IMR-90 (cell line): ENCODE results near the gene PDE6A. TPM values are rescaled to one million over a fixed set of nuclear protein-coding genes. Genes with fewer than 3 reads are reported as not detected.

Experiments used
- ATAC-seq: fragments of 200-7000 bp; cut with Tn5 transposase; 2 replicates; pipeline ENCODE4 v1.9.1; 2020; ENCODE audit warnings: low read depth, mild to moderate bottlenecking, moderate library complexity
- BruUV-seq: library from RNA; stranded (reverse); fragments of 400-500 nt; replicated peaks from 2 replicates; lab custom pipeline; 2021; lab: Mats Ljungman, UMichigan
- CTCF ChIA-PET: fragments of 300-600 bp; formaldehyde crosslinking; extraction: SDS; loops from one replicate; lab custom pipeline; 2021; ENCODE audit warnings: antibody characterized with exemption; lab: Yijun Ruan, JAX
- POLR2A ChIA-PET: fragments of 300-600 bp; sonication (Branson Sonifier 250); formaldehyde crosslinking; loops from one replicate; lab custom pipeline; 2022; ENCODE audit warnings: antibody characterized with exemption; ENCODE audit not compliant: unreplicated experiment; lab: Charles Lee
- DNase-seq: peaks from one replicate; pipeline ENCODE4 v3.0.0; 2013
- H2AFZ ChIP-seq: replicated peaks from 2 replicates; pipeline ENCODE3; 2013; ENCODE audit warnings: low read length, mild to moderate bottlenecking; ENCODE audit not compliant: poor library complexity
- H2AK5ac ChIP-seq: 2 replicates; pipeline ENCODE4 v1.6.1; 2013; ENCODE audit warnings: low read depth, low read length, inconsistent platforms
- H2AK9ac ChIP-seq: replicated peaks from 2 replicates; pipeline ENCODE3; 2013; ENCODE audit warnings: mild to moderate bottlenecking, low read depth, low read length, moderate library complexity; ENCODE audit not compliant: poor library complexity
- H2BK120ac ChIP-seq: 2 replicates; pipeline ENCODE4 v1.6.1; 2013; ENCODE audit warnings: low read depth, low read length, inconsistent platforms
- H2BK15ac ChIP-seq: 3 replicates; pipeline ENCODE4 v1.6.1; 2013; ENCODE audit warnings: low read depth, low read length, inconsistent platforms
- H2BK20ac ChIP-seq: 2 replicates; pipeline ENCODE4 v1.6.1; 2013; ENCODE audit warnings: low read depth, mild to moderate bottlenecking, inconsistent platforms, low read length, moderate library complexity
- H2BK5ac ChIP-seq: 2 replicates; pipeline ENCODE4 v1.6.1; 2013; ENCODE audit warnings: mild to moderate bottlenecking, low read depth, low read length, inconsistent platforms; ENCODE audit not compliant: poor library complexity, severe bottlenecking
- H3K14ac ChIP-seq: replicated peaks from 2 replicates; pipeline ENCODE4 v1.6.1; 2013; ENCODE audit warnings: low read depth, low read length, inconsistent platforms
- H3K18ac ChIP-seq: 2 replicates; pipeline ENCODE4 v1.6.1; 2013; ENCODE audit warnings: low read depth, low read length, control low read depth
- H3K23ac ChIP-seq: 2 replicates; pipeline ENCODE4 v1.6.1; 2013; ENCODE audit warnings: low read depth, low read length, inconsistent platforms
- H3K27ac ChIP-seq: 2 replicates; pipeline ENCODE4 v1.5.1; 2013; ENCODE audit warnings: mild to moderate bottlenecking, control low read depth, low read length; ENCODE audit not compliant: insufficient read depth
- H3K27me3 ChIP-seq: 2 replicates; pipeline ENCODE4 v1.6.1; 2013; ENCODE audit warnings: low read length; ENCODE audit not compliant: control insufficient read depth, insufficient read depth
- H3K36me3 ChIP-seq: 2 replicates; pipeline ENCODE4 v1.6.1; 2013; ENCODE audit warnings: low read length, mixed read lengths; ENCODE audit not compliant: control insufficient read depth, insufficient read depth
- H3K4ac ChIP-seq: 2 replicates; pipeline ENCODE4 v1.6.1; 2013; ENCODE audit warnings: low read depth, low read length, inconsistent platforms
- H3K4me1 ChIP-seq: 2 replicates; pipeline ENCODE4 v1.6.1; 2013; ENCODE audit warnings: low read length, mixed read lengths; ENCODE audit not compliant: control insufficient read depth, insufficient read depth
- H3K4me2 ChIP-seq: 2 replicates; pipeline ENCODE4 v1.6.1; 2013; ENCODE audit warnings: low read depth, mild to moderate bottlenecking, control low read depth, low read length, moderate library complexity
- H3K4me3 ChIP-seq: 2 replicates; pipeline ENCODE4 v1.5.1; 2013; ENCODE audit warnings: low read depth, mild to moderate bottlenecking, control low read depth, low read length, moderate library complexity; ENCODE audit not compliant: insufficient read depth
- H3K56ac ChIP-seq: 2 replicates; pipeline ENCODE4 v1.6.1; 2013; ENCODE audit warnings: low read length, inconsistent platforms; ENCODE audit not compliant: insufficient read depth; ENCODE audit errors: extremely low read depth
- H3K79me1 ChIP-seq, 2 experiments: 2 replicates each; pipeline ENCODE4 v1.6.1; 2013; ENCODE audit warnings: low read length in 2 of 2, inconsistent platforms in 1 of 2, low read depth in 1 of 2
- H3K9ac ChIP-seq: 2 replicates; pipeline ENCODE4 v1.6.1; 2013; ENCODE audit warnings: low read depth, low read length, control low read depth
- H3K9me1 ChIP-seq: 2 replicates; pipeline ENCODE4 v1.6.1; 2013; ENCODE audit warnings: low read length, inconsistent platforms; ENCODE audit not compliant: insufficient read depth
- H3K9me3 ChIP-seq: 2 replicates; pipeline ENCODE4 v1.6.1; 2013; ENCODE audit warnings: low read length; ENCODE audit not compliant: control insufficient read depth, insufficient read depth
- H4K20me1 ChIP-seq: 2 replicates; pipeline ENCODE4 v1.6.1; 2013; ENCODE audit warnings: low read length, inconsistent platforms; ENCODE audit not compliant: insufficient read depth
- H4K5ac ChIP-seq: 2 replicates; pipeline ENCODE4 v1.6.1; 2013; ENCODE audit warnings: mild to moderate bottlenecking, low read depth, low read length, control low read depth
- H4K8ac ChIP-seq, 2 experiments: 2 replicates each; pipeline ENCODE4 v1.6.1; 2013; ENCODE audit warnings: low read depth in 2 of 2, low read length in 2 of 2, control low read depth in 1 of 2, inconsistent platforms in 1 of 2
- H4K91ac ChIP-seq: 2 replicates; pipeline ENCODE4 v1.6.1; 2013; ENCODE audit warnings: low read depth, low read length, inconsistent platforms; ENCODE audit not compliant: insufficient read depth
- BHLHE40 ChIP-seq: fragments of 150-350 bp; IDR thresholded peaks from 2 replicates; pipeline ENCODE4 v1.6.1; 2016; ENCODE audit warnings: mild to moderate bottlenecking, low read depth, low read length
- CEBPB ChIP-seq: IDR thresholded peaks from 2 replicates; pipeline ENCODE4 v1.6.1; 2012; ENCODE audit warnings: low read depth, low read length, improper control_type of control experiment
- CTCF ChIP-seq: conservative IDR thresholded peaks from 2 replicates; pipeline ENCODE4 v1.5.1; 2012; ENCODE audit warnings: mild to moderate bottlenecking, low read depth, low read length, improper control_type of control experiment
- FOS ChIP-seq: fragments of 150-350 bp; IDR thresholded peaks from 2 replicates; pipeline ENCODE4 v1.6.1; 2016; ENCODE audit warnings: low read depth, low read length
- MAFK ChIP-seq: IDR thresholded peaks from 2 replicates; pipeline ENCODE4 v1.6.1; 2012; ENCODE audit warnings: low read depth, low read length, improper control_type of control experiment
- MAZ ChIP-seq: IDR thresholded peaks from 2 replicates; pipeline ENCODE4 v1.6.1; 2012; ENCODE audit warnings: low read depth, mild to moderate bottlenecking, low read length, improper control_type of control experiment, moderate library complexity, borderline replicate concordance
- RAD21 ChIP-seq: IDR thresholded peaks from 2 replicates; pipeline ENCODE4 v1.6.1; 2012; ENCODE audit warnings: low read length, improper control_type of control experiment
- RFX5 ChIP-seq: IDR thresholded peaks from 2 replicates; pipeline ENCODE4 v1.8.0; 2012; ENCODE audit warnings: low read depth, mild to moderate bottlenecking, low read length, moderate library complexity
- SMC3 ChIP-seq: fragments of 150-350 bp; IDR thresholded peaks from 2 replicates; pipeline ENCODE4 v1.6.1; 2016; ENCODE audit warnings: low read depth, mild to moderate bottlenecking, antibody characterized with exemption, low read length, moderate library complexity
- WGBS, 2 experiments: methylation state at CpG; one replicate each; pipeline versions ENCODE4 v1.1.5 to v1.1.7; 2013; ENCODE audit warnings: missing lambda C conversion rate in 2 of 2; ENCODE audit not compliant: insufficient read length in 1 of 2; ENCODE audit errors: extremely low coverage in 2 of 2; 5-methylcytosine and 5-hydroxymethylcytosine counted together
- dilution Hi-C: fragments of 300-500 bp; cut with HindIII; formaldehyde crosslinking; loops from one replicate; pipeline ENCODE4 v1.14.3; 2018; ENCODE audit warnings: low sequenced_read_pairs; ENCODE audit not compliant: unreplicated experiment
- in situ Hi-C: fragments of 300-500 bp; cut with MboI; formaldehyde crosslinking; loops from 3 replicates; pipeline ENCODE4 v1.14.3; 2019; ENCODE audit warnings: low sequenced_read_pairs, inconsistent platforms, mixed read lengths
- intact Hi-C: fragments of 100-400 bp; cut with micrococcal nuclease; formaldehyde crosslinking; loops from 2 replicates; pipeline ENCODE4 v1.10.0; 2022
- polyA plus RNA-seq, 3 experiments: library from polyadenylated mRNA; depleted of rRNA; stranded (reverse); fragments of >200 nt; gene quantifications; 2 replicates each; pipeline ENCODE4 v1.2.3, GENCODE V29; 2012; ENCODE audit warnings: low replicate concordance in 1 of 3
- total RNA-seq: library from RNA; depleted of rRNA; stranded (reverse); fragments of >200 nt; gene quantifications from 2 replicates; pipeline ENCODE4 v1.2.3, GENCODE V29; 2012
- TF ChIP-seq, protein P1 (sequence below): fragments of 150-350 bp; IDR thresholded peaks from 2 replicates; pipeline ENCODE4 v1.6.1; 2017; ENCODE audit warnings: mild to moderate bottlenecking, antibody characterized with exemption, low read length, low read depth

PDE6A gene
- total and polyA plus RNA-seq, 2 of the 4 experiments (the other 2 are of a cell fraction): not detected

GRCh38 chr5:149961957-149962409 is 17.4 kb upstream of the PDE6A start:
- H4K8ac ChIP-seq: no peak overlapping the region
- in situ Hi-C loops: no loop called here
- H3K9ac ChIP-seq: no peak overlapping the region
- H3K56ac ChIP-seq: no peak overlapping the region
- no peak overlapping the region for H4K5ac ChIP-seq
- H3K23ac ChIP-seq: peak overlapping the region; percentile 60
- H3K4ac ChIP-seq: no peak overlapping the region
- no peaks in the 10 kb centered on the region for H3K27me3 ChIP-seq
- no TSS peak for BruUV-seq
- no peak overlapping the region for H2BK15ac ChIP-seq
- H2AK9ac ChIP-seq: peak overlapping the region; percentile 30
- peak overlapping the region; percentile 8; the same call in 1 of the 2 replicates for H2AK5ac ChIP-seq
- no peaks in the 10 kb centered on the region for H3K9me3 ChIP-seq
- H3K79me1 ChIP-seq: peaks cover 0 to 14% of the 10 kb centered on the region in 2 experiments; a peak in 3 of 4 replicates
- intact Hi-C loops: loop anchor here (1.0 to 5.0 kb wide), 4 partner anchors 28 to 326 kb away; no protein-coding TSS in a partner anchor
- ATAC-seq (no peak), DNase-seq (peak; percentile 68)
- H2AFZ ChIP-seq: peak overlapping the region; percentile 67
- dilution Hi-C loops: no loop called here
- no peak overlapping the region for H3K4me3 ChIP-seq
- no peak overlapping the region for H2BK5ac ChIP-seq
- H3K14ac ChIP-seq: no peak overlapping the region
- H2BK120ac ChIP-seq: no peak overlapping the region
- H3K4me2 ChIP-seq: no peak overlapping the region
- no peaks in the 10 kb centered on the region for H3K36me3 ChIP-seq
- no peak overlapping the region for H4K91ac ChIP-seq
- peaks cover 6% of the 10 kb centered on the region for H3K4me1 ChIP-seq
- TF ChIP-seq RAD21: peak; percentile 75
- peak; percentile 76 for TF ChIP-seq CTCF
- 0 out of 2 replicates have a peak, but pooled peaks have one; percentile 14 for TF ChIP-seq MAZ
- TF ChIP-seq SMC3: peak; percentile 69
- TF ChIP-seq BHLHE40: no peak
- TF ChIP-seq RFX5: no peak
- TF ChIP-seq MAFK: no peak
- TF ChIP-seq, protein P1, sequence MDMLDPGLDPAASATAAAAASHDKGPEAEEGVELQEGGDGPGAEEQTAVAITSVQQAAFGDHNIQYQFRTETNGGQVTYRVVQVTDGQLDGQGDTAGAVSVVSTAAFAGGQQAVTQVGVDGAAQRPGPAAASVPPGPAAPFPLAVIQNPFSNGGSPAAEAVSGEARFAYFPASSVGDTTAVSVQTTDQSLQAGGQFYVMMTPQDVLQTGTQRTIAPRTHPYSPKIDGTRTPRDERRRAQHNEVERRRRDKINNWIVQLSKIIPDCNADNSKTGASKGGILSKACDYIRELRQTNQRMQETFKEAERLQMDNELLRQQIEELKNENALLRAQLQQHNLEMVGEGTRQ: no peak
- TF ChIP-seq FOS: no peak
- no peak for TF ChIP-seq CEBPB
- no peak overlapping the region for H2BK20ac ChIP-seq
- H3K27ac ChIP-seq: no peak overlapping the region
- CTCF ChIA-PET: interaction anchor here (0.6 to 2.7 kb wide), 15 partner anchors 9 to 131 kb away, joined by 3 to 23 read pairs (median 4); partner anchors contain the start of gene PDE6A
- peaks cover 7% of the 10 kb centered on the region for H3K9me1 ChIP-seq
- H3K18ac ChIP-seq: no peak overlapping the region
- POLR2A ChIA-PET: no interaction called here
- no peaks in the 10 kb centered on the region for H4K20me1 ChIP-seq
- 67% methylated on average over 3 of the region's 6 CpGs; no CpG with 5 or more reads in 1 of the 2 experiments for WGBS, 2 experiments
